ENCODE measurements around the gene VWC2.

- TF ChIP-seq CTCF (conservative IDR thresholded peaks at IDR 0.05 in 1 of 2, IDR thresholded peaks at IDR 0.05 in 1 of 2; ENCODE audit: low read depth in 1 of 2, low read length in 2 of 2) (no peak), EZH2 (IDR thresholded peaks at IDR 0.05; ENCODE audit: low read length, missing control alignments) (no peak)
Measured at GRCh38 chr7:49802600-49802999, 29.2 kb downstream of the VWC2 start.
